NCI-H526 treated with DMSO at 0.1 percent for 48 hours (cell line): ENCODE results near the gene ACIN1.

Source experiments
- DNase-seq: peaks from one replicate; lab custom pipeline; 2025; lab: John Stamatoyannopoulos, UW

Gene ACIN1

DNA sequence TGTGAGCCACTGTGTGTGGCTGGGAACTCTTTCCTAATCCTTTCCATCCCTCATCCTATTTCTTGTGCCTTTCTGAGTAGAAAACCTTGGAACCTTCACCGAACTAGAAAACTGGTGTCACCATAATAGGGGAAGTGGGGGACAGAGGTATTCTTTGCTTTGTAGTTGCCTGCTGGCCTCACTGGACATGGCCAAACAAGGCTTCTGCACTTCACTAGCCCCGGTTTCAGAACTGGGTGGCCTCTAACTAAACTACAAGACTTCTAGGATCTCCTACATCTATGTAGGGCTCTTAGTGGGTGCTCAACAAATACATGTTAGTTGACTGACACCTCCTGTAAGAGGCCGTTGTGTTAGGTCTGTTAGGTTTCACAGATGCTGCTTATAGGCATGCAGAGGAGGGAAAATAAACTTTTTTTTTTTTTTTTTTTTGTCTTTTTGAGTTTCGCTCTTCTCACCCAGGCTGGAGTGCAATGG lies 10.4 kb upstream of the ACIN1 start:
- DNase-seq = no peak

- no peak for DNase-seq
Measured at GRCh38 chr14:23104591-23105347, 9.8 kb upstream of the ACIN1 start, which contains the start of gene CIROP. TSS of gene CIROP (minus strand) at chr14:23104989. CDS start at chr14:23104920, 69 bp downstream.

- DNase-seq = no peak
Measured at GRCh38 chr14:23104070-23104590, 9.2 kb upstream of the ACIN1 start.

- DNase-seq = no peak
Measured at GRCh38 chr14:23103581-23103980, 8.6 kb upstream of the ACIN1 start.

GRCh38 chr14:23102801-23103200 lies 7.9 kb upstream of the ACIN1 start:
- no peak for DNase-seq

DNA sequence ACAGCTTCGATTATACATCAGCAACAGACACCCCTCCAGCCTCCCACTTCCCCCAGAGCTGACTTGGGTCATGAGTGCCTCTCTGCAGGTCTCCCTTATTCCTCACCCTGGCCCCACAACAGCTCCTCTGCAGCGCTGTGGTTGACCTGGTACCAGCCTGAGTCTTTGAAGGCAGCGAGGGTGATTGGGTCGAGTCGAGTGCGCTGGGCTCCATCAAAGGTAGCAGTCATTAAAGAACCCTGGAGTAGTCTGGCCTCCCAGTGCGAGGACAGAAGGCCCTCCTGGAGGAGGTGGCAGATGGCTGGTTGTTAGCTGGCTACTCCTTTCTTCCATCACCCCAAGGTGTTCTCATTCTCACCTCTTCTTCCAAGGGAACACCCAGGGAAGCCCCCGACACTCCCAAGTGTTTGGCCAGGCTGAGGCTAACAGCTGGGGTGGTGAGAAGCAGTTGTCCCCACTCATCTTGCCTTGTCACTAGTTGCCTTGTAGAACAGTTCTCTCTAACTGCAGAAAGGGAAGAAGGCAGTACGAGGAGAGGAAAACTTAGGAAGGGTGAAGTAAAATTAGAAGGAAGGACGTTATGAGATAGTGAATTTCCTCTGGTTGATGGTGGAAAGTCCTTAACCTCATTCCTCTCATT lies 7.2 kb upstream of the ACIN1 start:
- no peak for DNase-seq

GRCh38 chr14:23101213-23101970 lies 6.5 kb upstream of the ACIN1 start:
- no peak for DNase-seq

DNA sequence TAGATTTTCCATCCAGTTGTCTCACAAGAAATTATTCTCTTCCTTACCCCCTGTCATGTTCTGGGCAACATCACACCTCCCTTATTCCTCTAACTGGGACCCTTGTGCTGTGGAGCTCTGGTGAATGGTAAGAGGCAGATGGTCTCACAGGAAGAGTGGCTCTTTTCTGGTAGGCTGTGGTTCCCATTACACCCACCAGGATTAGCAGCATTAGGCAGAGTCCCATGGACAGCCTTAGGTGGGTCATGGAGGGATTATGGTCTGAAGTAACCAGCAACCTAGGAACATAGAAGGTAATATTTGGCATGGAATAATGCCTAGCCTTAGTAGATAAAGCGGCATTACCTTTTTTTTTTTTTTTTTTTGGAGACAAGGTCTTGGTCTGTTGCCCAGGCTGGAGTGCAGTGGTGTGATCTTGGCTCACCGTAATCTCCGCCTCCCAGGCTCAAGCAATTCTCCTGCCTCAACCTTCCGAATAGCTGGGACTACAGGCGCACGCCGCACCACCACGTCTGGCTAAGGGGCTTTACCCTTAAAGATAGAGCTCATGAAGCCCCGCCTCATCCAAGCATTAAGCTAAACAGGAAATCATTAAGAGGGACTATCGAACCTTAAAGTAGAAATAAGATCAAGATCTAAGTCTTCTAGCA lies 4.4 kb upstream of the ACIN1 start:
- no peak for DNase-seq

DNA sequence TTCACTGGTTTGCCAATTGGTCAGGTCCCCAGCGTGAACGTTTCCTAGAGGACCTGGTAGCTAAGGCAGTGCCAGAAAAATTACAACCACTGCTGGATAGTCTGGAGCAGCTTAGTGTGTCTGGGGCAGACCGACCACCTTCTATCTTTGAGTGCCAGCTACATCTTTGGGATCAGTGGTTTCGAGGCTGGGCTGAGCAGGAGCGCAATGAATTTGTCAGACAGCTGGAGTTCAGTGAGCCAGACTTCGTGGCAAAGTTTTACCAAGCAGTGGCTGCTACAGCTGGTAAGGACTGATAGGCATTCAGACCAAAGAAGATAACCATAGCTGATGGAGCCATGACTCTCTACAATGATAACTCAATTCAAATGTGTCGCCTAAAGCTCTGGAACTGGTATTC lies 2.9 kb upstream of the ACIN1 start:
- DNase-seq = no peak

DNA sequence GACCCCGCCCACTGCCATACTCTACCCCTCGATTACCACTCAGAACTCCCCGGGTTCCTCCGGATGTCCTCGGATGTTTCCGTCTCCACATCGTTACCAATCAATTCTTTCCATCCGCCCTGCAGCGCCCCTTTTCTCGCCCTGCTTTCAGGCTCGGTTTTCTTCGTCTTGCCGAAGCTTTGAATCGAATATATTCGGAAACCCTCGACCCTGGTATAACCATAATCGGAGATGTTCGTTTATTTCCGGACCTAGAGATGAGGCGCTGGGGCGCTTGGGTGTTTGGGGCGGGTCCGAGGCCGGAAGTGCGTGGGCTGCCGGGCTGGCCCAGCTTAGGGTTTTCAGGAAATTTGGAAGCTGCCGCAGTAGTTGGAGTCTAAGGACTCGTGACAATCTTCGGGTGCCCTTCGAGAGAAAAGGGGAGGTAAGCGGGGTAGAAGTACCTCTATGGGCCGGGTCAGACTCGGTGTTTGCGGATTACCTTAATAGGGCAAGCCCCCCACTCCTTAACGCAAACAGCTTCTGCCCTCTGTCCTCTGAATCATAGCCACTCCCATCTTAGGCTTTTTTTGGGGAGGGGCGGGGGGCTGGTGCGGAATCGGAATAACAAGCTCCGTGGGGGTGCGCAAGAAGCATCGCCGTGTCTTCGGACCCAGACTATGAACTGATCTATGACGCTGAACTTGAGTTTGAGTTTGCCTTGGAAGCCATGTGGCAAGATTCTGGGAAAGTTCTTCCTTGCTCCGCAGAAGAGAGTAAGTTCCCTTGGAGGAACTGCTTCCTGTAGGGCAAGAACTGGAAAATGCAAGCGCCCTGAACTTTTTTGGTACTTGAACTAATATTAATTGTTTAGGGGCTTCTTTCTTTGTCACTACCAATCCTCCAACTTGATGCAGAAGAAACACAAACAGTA lies 516 bp upstream of the ACIN1 start, which contains the start of gene C14orf119:
Gene C14orf119, plus strand, starts transcription at position 310 of the 913 bp plus-strand sequence. CDS start 2,154 bp downstream, outside the sequence.
- no peak for DNase-seq

GRCh38 chr14:23093991-23094665 lies 808 bp downstream of the ACIN1 start:
- DNase-seq = no peak

DNA sequence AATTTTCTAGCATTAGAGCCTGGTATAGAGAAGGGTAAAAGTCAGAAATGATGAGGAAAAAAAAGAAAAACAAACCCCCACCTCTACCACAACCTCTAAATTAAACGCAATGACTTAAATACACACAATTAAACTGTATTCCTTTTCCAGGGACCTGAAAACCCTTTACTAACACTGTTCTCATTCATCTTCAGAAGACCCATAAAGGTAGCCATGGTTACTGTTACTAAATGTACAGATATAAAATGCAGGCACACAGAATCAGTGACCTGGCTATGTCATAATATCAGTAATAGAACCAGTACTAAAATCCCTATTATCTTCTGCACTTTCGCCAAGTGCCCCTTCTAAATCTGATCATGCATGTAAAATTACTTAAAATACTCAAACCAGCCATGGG lies 1.4 kb downstream of the ACIN1 start:
- no peak for DNase-seq

GRCh38 chr14:23093104-23093503 lies 1.8 kb downstream of the ACIN1 start:
- DNase-seq = no peak

DNA sequence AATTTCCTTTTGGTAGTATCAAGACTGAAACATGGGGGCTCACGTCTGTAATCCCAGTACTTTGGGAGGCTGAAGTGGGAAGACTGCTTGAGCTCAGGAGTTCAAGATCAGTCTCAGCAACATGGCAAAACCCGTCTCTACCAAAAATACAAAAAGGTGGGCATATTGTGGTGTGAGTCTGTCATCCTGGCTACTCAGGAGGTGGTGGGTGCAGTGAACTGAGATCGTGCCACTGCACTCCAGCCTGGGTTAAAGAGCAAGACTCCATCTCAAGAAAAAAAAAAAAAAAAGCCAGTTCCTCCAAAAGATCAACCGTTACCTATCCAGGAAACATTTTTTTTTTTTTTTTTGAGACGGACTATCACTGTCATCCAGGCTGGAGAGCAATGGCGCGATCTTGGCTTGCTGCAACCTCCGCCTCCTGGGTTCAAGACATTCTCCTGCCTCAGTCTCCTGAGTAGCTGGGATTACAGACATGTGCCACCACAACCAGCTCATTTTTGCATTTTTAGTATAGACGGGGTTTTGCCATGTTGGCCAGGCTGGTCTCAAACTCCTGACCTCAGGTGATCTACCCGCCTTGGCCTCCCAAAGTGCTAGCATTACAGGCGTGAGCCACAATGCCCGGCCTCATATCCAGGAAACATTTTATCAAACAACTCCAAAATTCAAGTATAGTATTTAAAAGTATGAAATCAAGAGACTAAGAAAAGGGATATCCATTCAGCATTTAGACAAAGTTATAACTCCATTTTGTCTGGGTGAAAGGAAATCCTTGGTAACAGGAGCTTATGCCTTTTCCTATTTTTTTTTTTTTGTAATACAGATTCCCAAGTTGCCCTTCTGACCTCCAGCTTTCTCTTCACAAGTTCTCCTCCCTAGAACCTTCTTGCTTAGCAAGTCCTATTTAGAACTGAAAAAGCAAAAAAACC lies 3.4 kb downstream of the ACIN1 start:
- no peak for DNase-seq

DNA sequence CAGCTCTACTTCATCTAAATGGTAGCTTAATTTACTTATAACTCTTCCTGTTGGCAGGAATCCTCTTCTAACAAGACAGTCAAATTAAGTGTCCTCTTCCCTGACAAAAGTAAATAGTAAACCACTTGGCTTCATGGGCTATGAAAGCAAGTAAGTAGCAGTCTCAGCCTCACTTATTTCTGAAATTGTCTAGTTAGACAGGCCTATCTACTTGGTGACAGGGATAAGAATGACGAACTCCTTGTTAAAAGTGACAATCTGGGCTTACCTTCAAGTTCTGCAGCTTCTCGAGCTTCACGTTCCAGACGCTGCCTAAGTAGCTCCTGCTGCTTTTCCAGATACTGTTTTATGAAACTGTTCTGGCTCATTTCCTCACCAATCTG lies 4.7 kb downstream of the ACIN1 start:
- DNase-seq = no peak

DNA sequence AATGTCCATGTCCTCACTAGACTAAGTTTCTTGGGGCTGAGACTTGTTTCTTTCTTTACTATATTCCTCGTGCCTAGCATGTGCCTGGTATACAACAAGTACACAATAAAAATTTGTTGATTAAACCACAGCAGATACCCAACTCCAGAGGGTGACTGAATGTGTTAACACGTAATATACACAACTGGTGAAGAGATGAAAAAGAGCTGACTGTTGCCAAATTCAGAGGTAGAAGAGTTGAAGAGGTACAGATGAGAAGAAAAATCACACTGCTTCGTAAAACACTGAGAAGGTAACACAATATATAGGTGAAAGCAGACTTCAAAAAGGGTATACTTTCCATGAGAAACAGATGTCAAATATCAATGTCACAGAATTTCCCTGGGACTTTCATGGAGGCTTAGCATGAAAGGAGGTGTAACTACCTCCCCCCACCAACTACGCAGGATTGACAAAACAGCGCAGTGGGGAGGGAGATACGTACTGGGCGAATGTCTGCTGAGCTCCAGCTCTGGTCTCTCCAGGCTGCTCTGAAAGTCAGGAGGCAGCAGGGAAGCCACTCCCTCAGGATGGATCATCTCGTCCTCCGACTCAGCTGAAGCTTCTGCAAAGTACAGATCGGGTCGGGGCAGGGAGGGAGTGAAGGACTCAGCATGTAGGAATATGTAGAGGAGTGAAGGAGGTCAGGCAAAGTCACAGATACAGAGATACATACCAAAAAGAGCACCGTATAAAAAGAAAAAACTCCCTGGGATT lies 5.3 kb downstream of the ACIN1 start:
- no peak for DNase-seq

- no peak for DNase-seq
Measured at GRCh38 chr14:23086565-23086964, 8.4 kb downstream of the ACIN1 start.

- no peak for DNase-seq
Measured at GRCh38 chr14:23085458-23085857, 9.5 kb downstream of the ACIN1 start.
